HG03558 (cell line): ENCODE data around the gene CLDN9.

Source experiments
- ATAC-seq: cut with Tn5 transposase; IDR thresholded peaks from one replicate; pipeline ENCODE4 v1.9.1; 2021; ENCODE audit warnings: moderate number of reproducible peaks; ENCODE audit not compliant: unreplicated experiment; ENCODE audit errors: extremely low read depth

The CLDN9 gene

DNA sequence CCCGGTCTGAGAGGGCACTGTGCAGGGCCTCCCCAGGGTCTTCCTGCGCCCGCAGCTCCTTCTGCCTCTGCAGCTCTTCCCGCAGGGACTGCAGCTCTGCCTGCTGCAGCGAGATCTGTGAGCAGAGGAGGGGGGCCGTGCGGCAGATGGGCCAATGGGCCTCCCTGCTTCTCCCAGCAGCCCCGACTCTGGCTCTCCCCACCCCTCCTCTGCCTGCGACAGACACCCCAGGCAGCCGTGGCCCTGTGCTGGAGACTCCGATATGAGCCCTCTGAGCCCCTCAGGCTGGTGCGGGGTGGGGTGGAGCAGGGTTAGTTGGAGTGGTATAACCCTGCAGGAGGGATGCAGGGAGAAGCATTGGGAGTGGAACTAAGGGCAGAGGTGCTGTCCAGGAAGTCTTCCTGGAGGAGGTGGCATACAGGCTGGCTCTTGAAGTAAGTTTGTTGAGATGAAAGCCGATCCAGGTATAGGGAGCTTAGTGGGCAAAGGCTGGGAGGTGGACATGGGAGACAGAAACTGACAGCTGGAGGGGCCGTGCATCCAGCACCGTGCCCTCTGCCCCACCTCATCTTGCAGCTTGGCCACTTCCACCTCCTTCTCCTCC, 16.1 kb downstream of the CLDN9 start:
- ATAC-seq, result no peak

- no peak for ATAC-seq
These were observed 16.9 kb downstream of the CLDN9 start for GRCh38 chr16:3029491-3030221.

- ATAC-seq, result no peak
These were observed 17.8 kb downstream of the CLDN9 start for GRCh38 chr16:3030222-3031212.

DNA sequence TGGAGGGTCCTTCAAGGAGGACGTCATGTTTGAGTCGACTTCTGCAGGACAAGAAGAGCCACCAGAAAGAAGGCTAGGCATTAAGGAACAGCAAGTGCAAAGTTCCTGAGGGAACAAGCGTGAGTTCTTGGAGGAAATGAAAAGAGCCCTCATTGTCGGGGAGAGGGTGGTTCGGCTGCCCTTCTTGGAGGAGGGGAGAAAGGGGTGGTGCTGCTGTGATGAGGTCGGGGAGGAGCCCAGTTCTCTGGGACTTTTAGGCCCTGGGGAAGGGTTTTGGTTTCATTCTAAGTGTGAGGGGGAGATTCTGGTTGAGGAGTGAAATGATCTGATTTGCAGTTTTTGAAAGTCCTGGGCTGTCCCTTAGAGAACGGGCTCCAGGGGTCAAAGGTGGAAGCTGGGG, 19.9 kb downstream of the CLDN9 start:
- ATAC-seq, result no peak

GRCh38 chr16:3035289-3035971, 22.7 kb downstream of the CLDN9 start:
- ATAC-seq, result no peak

DNA sequence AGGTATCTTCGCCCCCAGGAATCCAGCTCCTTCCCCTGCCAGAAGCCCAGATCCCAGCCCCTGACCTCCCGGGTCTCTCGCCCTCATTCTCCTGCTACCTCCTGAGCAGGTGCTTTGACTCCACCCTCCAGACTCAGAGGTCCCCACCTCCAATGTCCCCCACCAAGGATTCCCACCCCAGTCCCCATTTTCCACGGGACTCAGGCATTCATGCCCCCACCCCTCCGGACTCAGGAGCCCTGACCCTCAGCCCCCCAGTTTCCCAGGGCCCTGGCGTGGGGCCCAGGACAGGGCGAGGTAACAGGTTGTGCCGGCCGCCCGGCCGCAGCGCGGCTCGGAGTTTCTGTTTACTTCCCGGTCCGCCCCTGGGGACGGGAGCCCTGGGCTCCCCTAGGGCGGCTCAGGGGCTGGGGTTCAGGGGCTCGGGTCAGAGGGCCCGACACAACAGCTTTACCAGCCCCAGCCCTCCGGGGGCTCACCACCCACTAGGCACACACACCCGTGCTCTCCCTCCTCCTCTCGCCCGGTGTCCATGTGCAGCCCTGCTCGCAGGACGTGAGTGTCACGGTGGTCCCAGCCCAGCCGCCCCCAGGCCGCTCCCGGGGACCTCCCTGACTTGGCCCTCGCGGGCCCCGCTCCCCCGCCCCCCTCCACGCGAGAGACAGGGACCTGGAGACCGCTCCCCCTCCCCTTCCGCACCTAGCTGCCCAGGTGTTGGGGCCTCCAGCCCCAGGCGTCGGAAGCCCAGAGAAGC, 23.4 kb downstream of the CLDN9 start:
- ATAC-seq, result no peak

GRCh38 chr16:3036726-3037315, 24.1 kb downstream of the CLDN9 start, which contains the start of gene BICDL2:
Gene BICDL2, minus strand, starts transcription at chr16:3036944. Its CDS starts 1,448 bp downstream, at chr16:3035496.
- ATAC-seq, result no peak

- no peak for ATAC-seq
These were observed 25.5 kb downstream of the CLDN9 start for GRCh38 chr16:3038256-3038655.

GRCh38 chr16:3038896-3039295, 26.2 kb downstream of the CLDN9 start:
- ATAC-seq, result no peak

DNA sequence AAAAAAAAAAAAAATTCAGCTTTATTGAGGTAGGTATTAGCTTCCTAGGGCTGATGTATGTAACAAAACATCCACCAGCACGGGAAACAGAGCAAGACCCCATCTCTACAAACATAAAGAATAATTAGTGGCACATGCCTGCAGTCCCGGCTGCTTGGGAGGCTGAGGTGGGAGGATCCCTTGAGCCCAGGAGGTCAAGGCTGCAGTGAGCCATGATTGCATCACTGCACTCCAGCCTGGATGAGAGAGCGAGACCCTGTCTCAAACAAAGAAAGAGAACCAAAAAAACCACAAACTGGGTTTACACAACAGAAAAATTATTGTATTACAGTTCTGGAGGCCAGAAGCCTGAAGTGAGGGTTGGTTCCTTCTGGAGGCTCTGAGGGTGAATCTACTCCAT, 29.7 kb downstream of the CLDN9 start:
- ATAC-seq, result no peak

DNA sequence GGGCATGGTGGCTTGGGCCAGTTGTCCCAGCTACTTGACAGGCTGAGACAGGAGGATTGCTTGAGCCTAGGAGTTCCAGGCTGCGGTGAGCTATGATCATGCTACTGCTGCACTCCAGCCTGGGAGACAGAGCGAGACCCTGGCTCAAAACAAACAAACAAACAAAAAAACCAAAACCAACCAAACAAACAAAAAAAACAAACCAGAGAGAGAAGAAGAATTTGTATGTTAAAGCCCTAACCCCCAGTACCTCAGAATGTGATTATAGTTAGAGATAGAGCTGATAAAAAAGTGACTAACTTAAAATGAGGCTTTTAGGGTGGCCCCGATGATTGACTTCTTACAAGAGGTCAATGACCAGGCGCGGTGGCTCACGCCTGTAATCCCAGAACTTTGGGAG, 32.0 kb downstream of the CLDN9 start:
- no peak for ATAC-seq

GRCh38 chr16:3045758-3046640, 33.3 kb downstream of the CLDN9 start, which contains the start of gene MMP25:
Gene MMP25, plus strand, starts transcription at chr16:3046561. Its CDS starts 357 bp downstream, at chr16:3046918.
- ATAC-seq, result no peak

DNA sequence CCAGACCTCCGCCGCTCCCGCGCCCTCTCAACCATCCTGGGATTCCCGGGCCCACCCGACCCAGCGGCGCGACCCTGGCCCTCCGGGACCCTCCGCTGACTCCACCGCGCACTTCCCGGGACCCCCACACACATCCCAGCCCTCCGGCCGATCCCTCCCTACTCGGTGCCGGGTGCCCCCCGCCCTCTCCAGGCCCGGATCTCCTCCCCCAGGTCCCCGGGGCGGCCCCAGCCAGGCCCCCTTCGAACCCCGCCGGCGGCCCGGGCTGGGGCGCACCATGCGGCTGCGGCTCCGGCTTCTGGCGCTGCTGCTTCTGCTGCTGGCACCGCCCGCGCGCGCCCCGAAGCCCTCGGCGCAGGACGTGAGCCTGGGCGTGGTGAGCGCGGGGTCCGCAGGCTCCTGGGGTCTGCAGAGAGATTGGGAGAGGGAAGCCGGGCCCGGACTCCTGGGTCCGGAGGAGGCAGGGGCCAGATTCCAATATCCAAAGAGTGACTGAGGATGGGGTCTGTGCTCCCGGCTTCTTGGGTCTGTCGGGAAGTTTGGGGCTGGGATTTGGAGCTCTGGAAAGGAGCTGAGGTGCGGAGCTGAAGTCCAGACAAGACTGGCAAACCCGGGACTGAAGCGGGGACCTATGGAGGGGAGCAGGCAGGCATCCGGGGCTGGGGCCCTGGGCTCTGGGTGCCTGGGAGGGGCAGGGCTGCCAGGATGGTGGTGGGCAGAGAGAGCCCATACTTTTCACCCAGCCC, 34.1 kb downstream of the CLDN9 start:
- no peak for ATAC-seq

DNA sequence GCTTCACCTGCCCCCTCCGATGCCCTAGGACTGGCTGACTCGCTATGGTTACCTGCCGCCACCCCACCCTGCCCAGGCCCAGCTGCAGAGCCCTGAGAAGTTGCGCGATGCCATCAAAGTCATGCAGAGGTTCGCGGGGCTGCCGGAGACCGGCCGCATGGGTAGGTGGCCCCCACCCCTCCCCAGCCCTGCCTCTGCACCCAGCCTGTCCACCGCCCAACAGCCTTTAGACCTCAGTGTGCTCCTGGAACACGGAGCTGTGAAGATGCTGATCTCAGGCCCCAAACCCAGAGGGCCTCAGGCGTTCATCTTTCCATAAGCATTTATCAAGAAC, 34.6 kb downstream of the CLDN9 start:
- ATAC-seq, result no peak

- no peak for ATAC-seq
These were observed 37.3 kb downstream of the CLDN9 start for GRCh38 chr16:3049921-3050481.

GRCh38 chr16:3050487-3050886, 37.8 kb downstream of the CLDN9 start:
- ATAC-seq, result no peak

DNA sequence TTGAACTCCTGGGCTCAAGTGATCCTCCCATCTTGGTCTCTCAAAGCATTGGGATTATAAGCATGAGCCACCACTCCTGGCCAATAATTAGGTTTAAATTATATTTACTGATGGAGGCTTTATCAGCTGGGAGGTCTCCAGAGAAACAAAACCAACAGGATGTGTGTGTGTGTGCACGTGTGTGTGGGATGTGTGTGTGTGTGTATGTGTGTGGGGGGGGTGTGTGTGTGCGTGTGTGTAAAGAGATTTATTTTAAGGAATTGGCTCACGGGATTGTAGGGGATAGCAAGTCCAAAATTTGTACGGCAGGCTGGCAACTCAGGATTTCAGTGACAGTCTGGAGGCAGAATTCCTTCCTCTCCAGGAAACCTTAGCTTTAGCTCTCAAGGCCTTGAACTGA, 38.3 kb downstream of the CLDN9 start:
- ATAC-seq, result no peak
